HG03460 (cell line): Measurements from ENCODE around the gene SELENOV.

Experiments
- ATAC-seq: cut with Tn5 transposase; IDR thresholded peaks from one replicate; pipeline ENCODE4 v1.9.1; 2021; ENCODE audit not compliant: unreplicated experiment

SELENOV gene

GRCh38 chr19:39492788-39493187, 22.2 kb upstream of the SELENOV start:
- ATAC-seq = no peak

GRCh38 chr19:39494661-39495060, 20.3 kb upstream of the SELENOV start:
- ATAC-seq = no peak

GRCh38 chr19:39496063-39496462, 18.9 kb upstream of the SELENOV start:
- ATAC-seq = no peak

GRCh38 chr19:39497701-39497995, 17.3 kb upstream of the SELENOV start:
- ATAC-seq = no peak

- no peak for ATAC-seq
These were observed 16.7 kb upstream of the SELENOV start for GRCh38 chr19:39497996-39498797.

- no peak for ATAC-seq
These were observed 15.9 kb upstream of the SELENOV start, which contains the start of gene DLL3 for GRCh38 chr19:39498798-39499642. TSS of gene DLL3 (plus strand) at chr19:39498947. CDS start at chr19:39498975, 28 bp downstream.

- ATAC-seq = no peak
These were observed 15.0 kb upstream of the SELENOV start for GRCh38 chr19:39499932-39500331.

- no peak for ATAC-seq
These were observed 14.4 kb upstream of the SELENOV start for GRCh38 chr19:39500543-39500942.

- ATAC-seq = no peak
These were observed 13.6 kb upstream of the SELENOV start for GRCh38 chr19:39501340-39501739.

GRCh38 chr19:39502640-39503417, 12.1 kb upstream of the SELENOV start:
- no peak for ATAC-seq

GRCh38 chr19:39506598-39506943, 8.4 kb upstream of the SELENOV start:
- ATAC-seq = no peak

- ATAC-seq = no peak
These were observed 7.8 kb upstream of the SELENOV start for GRCh38 chr19:39506944-39507714.

- no peak for ATAC-seq
These were observed 7.1 kb upstream of the SELENOV start for GRCh38 chr19:39507715-39508364.

- ATAC-seq = no peak
These were observed 6.3 kb upstream of the SELENOV start for GRCh38 chr19:39508629-39509028.

- no peak for ATAC-seq
These were observed 5.7 kb upstream of the SELENOV start for GRCh38 chr19:39509233-39509632.

- ATAC-seq = no peak
These were observed 2.0 kb upstream of the SELENOV start for GRCh38 chr19:39512988-39513387.

- ATAC-seq = no peak
These were observed 732 bp downstream of the SELENOV start for GRCh38 chr19:39515551-39516191.

- ATAC-seq = no peak
These were observed 1.3 kb downstream of the SELENOV start for GRCh38 chr19:39516270-39516669.

- ATAC-seq = no peak
These were observed 2.5 kb downstream of the SELENOV start for GRCh38 chr19:39517432-39517831.

GRCh38 chr19:39518458-39518857, 3.5 kb downstream of the SELENOV start:
- no peak for ATAC-seq
